ENCODE measurements around the gene HEYL.

HEYL gene

GRCh38 chr1:39639305-39640130 lies at the start of gene HEYL:
Gene HEYL, minus strand, starts transcription at chr1:39639643. Its CDS starts 18 bp downstream, at chr1:39639625.
- no peak for DNase-seq (ENCODE audit: low spot score)

GRCh38 chr1:39689214-39689613 lies 49.8 kb upstream of the HEYL start:
- no peak for DNase-seq (ENCODE audit: low spot score)

- DNase-seq (ENCODE audit: low spot score): no peak
These were observed 49.3 kb upstream of the HEYL start for GRCh38 chr1:39688706-39689105.

GRCh38 chr1:39687243-39687642 lies 47.8 kb upstream of the HEYL start:
- no peak for DNase-seq (ENCODE audit: low spot score)

- no peak for DNase-seq (ENCODE audit: low spot score)
These were observed 45.6 kb upstream of the HEYL start for GRCh38 chr1:39685071-39685470.

- no peak for DNase-seq (ENCODE audit: low spot score)
These were observed 44.8 kb upstream of the HEYL start for GRCh38 chr1:39684313-39684664.

GRCh38 chr1:39683591-39684312 lies 44.3 kb upstream of the HEYL start:
- no peak for DNase-seq (ENCODE audit: low spot score)

DNA sequence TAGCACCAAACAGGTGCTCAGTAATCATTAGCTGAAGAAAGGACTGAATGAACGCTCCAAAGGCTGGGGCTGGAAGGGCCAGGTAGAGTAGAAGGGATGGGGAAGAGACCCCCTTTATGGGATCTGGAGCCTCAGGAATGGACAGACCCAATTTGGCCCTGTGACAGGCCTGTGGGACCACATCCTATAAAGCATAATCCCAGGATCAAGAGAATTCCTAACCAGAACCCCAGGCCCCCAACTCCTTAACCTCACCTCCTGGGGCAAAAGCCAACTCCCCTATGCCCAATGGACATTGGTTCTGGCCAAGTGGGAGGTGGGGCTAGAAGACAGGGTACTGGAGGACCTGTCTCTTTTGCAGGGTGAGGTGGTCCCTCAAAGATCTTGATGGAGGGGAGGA lies 42.6 kb upstream of the HEYL start:
- no peak for DNase-seq (ENCODE audit: low spot score)

DNA sequence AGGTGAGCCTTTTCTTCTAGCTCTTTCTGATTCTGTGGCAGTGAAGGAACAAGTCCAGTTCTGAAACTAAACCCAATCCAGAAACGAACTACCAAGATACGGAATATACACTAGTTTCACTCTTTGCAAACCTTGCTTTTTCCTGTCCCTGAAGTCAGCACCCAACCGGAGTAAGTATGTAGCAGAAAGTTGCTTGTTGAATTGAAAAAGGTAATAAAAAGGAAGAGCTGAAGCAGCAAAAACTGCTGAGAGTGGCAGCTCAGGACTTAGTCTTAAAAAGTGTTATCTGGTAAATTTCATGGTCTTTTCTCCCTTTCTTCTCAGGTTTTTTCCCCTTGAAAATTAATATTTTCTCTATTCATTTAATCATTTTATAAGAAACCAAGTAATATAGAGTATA lies 41.9 kb upstream of the HEYL start:
- DNase-seq (ENCODE audit: low spot score): no peak

DNA sequence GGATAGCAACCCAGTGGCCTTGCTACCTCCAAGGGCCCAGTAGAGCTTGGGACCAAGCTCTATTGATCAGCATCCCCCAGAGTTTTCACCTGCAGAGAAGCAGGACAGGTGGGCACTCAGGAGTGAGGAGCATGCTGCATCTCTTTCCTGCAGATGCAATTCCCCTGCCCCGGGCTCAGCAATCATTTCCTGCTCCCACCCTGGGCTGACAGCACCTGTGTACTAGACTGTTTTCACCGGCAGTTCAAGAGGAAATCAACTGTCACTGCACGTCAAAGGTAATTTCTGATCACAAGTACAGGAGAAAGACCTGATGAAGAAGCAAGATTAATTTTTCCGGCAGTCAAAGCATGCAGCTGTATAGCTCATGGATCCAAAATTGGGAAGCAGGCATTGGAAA lies 41.3 kb upstream of the HEYL start:
- DNase-seq (ENCODE audit: low spot score): no peak

GRCh38 chr1:39679821-39680220 lies 40.4 kb upstream of the HEYL start:
- DNase-seq (ENCODE audit: low spot score): no peak

- no peak for DNase-seq (ENCODE audit: low spot score)
These were observed 39.4 kb upstream of the HEYL start for GRCh38 chr1:39678889-39679288.

GRCh38 chr1:39677645-39678044 lies 38.2 kb upstream of the HEYL start:
- DNase-seq (ENCODE audit: low spot score): no peak

DNA sequence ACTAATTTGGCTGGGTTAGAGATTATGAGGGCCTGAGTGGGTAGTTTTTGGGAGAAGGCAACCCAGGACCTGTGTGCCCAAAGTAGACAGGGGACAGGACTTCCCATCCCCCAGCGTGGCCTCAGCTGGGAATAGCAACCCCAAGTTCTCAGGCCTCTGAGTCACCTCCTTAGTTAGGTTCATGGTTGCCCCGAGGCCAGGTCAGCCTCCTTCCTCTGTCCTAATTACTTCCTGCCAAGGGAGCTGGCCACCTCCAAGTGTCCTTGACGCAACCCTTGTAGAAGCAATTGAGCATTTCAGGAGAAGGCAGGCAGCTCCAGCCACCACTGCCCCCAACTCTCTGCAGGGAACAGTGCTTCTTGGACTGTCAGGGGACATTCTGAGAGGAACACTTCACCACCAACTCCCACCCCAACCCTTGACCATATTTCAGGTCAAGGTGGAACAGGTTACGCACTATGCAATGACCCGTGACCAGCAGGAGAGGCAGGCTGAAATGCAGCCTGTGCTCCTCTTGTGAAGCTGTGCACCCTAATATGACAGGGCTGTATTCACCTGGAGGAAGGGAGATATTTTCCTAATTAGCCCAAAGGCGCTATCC lies 37.6 kb upstream of the HEYL start:
- no peak for DNase-seq (ENCODE audit: low spot score)

- DNase-seq (ENCODE audit: low spot score): no peak
These were observed 35.8 kb upstream of the HEYL start for GRCh38 chr1:39675220-39675619.

GRCh38 chr1:39673215-39673614 lies 33.8 kb upstream of the HEYL start:
- DNase-seq (ENCODE audit: low spot score): no peak

DNA sequence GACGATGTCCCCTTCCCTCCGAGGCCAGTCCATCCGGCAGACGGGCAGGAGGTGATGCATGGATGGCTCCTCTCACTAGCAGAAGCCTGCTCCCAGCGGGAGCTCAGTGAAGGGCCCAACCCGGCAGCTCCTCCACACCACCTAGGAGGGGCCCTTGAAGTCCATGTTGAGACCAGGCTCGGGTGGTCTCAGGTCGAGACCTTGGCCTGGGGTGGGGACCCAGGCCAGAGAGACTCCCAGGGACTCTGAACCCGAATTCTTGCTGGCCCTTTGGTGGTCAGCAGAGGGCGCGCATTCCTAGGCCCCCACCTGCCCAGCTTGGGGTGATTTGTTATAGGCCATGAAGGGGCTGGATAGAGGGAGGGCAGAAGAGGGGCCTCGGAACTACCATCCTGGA lies 33.1 kb upstream of the HEYL start:
- DNase-seq (ENCODE audit: low spot score): peak; percentile 42

GRCh38 chr1:39671793-39672550 lies 32.5 kb upstream of the HEYL start, which contains the start of gene NT5C1A:
Gene NT5C1A, minus strand, starts transcription at chr1:39672107. Its CDS starts 69 bp downstream, at chr1:39672038.
- no peak for DNase-seq (ENCODE audit: low spot score)

- DNase-seq (ENCODE audit: low spot score): no peak
These were observed 32.0 kb upstream of the HEYL start for GRCh38 chr1:39671433-39671792.

GRCh38 chr1:39670689-39671088 lies 31.2 kb upstream of the HEYL start:
- no peak for DNase-seq (ENCODE audit: low spot score)

GRCh38 chr1:39668894-39669293 lies 29.5 kb upstream of the HEYL start:
- DNase-seq (ENCODE audit: low spot score): no peak

GRCh38 chr1:39668111-39668510 lies 28.7 kb upstream of the HEYL start:
- DNase-seq (ENCODE audit: low spot score): no peak
